HG03108 (cell line): ENCODE results near the gene CYBRD1.

Experiments used
- ATAC-seq: cut with Tn5 transposase; IDR thresholded peaks from one replicate; pipeline ENCODE4 v1.9.1; 2021; ENCODE audit warnings: moderate library complexity; ENCODE audit not compliant: unreplicated experiment

CYBRD1 gene

DNA sequence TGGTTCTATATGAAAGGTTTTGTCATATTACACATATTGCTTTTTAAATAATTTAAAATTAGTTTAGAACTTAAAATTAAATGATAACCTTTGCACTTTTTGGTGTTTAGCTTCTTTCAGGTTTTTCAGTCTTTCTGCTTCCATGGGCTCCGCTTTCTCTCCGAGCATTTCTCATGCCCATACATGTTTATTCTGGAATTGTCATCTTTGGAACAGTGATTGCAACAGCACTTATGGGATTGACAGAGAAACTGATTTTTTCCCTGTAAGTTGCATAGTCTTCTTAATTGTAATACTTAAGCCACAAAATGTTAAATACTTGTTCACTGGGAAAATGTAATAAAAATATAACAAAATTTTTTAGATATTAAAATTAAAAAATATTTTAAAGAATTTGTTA lies 31.0 kb downstream of the CYBRD1 start:
- ATAC-seq, result no peak

GRCh38 chr2:171553858-171554257 lies 31.6 kb downstream of the CYBRD1 start:
- no peak for ATAC-seq

DNA sequence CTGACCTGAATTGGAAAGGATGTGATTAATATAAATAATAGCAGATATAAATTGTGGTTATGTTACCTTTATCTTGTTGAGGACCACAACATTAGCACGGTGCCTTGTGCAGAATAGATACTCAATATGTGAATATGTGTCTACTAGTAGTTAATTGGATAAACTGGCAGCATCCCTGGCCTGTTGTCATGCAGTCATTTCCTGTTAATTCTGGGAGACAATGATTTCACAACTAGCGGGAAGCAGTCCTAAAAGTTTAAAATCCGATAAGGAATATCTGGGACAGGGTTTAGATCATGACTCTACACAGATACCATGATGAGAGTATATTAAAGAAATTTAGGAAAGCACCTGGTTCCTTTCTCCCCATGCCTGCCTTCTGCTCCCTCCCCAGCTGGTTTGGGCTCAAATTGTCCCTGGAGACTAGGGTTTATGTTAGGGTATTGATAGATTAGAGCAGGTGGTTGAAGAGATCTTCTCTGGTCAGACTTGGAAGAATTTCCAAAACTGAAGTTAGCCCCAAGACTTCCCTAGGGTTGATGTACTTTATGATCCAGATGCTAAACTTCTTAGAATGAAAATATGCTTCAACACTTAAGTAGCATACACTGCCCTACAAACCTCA lies 32.8 kb downstream of the CYBRD1 start:
- no peak for ATAC-seq

- no peak for ATAC-seq
Observed at GRCh38 chr2:171557363-171557762, 35.1 kb downstream of the CYBRD1 start.

GRCh38 chr2:171563301-171563700 lies 41.0 kb downstream of the CYBRD1 start:
- ATAC-seq, result no peak

DNA sequence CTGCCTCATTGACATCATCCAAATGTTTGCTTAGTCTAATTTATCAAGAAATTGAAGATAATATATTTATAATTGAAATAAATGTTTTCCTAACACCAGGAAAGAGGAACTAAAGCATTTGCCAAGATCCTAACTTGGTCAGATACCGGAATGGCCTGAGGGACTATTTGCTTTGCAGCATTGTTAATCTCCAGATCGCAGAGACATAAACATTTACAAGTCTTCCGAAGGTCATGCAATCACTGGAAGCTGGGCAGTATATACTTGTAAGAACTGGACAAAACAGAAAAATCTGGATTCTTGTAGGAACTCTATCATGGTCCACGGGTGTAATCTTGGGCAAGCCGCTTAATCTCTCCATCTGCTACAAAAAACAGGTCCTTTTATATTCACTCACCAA lies 42.2 kb downstream of the CYBRD1 start:
- no peak for ATAC-seq

DNA sequence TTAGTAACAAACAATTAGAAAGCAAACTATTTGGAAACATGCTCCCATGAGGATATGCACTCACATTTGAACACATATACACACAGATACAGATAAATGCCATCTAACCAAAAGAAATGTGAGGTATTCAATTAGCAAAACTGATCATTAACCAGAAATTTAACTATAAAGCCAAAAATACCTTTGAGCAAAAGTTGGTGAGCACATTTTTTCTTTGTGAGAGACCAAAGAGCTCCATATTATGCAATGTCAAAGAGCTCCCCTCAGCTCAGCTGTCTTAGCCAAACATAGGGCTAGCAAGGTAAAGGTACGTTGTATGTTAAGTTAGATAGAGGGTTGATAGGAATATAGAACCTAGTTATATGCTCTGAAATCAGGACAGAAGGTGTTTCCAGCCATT lies 43.8 kb downstream of the CYBRD1 start:
- no peak for ATAC-seq

GRCh38 chr2:171566753-171567152 lies 44.5 kb downstream of the CYBRD1 start:
- no peak for ATAC-seq

DNA sequence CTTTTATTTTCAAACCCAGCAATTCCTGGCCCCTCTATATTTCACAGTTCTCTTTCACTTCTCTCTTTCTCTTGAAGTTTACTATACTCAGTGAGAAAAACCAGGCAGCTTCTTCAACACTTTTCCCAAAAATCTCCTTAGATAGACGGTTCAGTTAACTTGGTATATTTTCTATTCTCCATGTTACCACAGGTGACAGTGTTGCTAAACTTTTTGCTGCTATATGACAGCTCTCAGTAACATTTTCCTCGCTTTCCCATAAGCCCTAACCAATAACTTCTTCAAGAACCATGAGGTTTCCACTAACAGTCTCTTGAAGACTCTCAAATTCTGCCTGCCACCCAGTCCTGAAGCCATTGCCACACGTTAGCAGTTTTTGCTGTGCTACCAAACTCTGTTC lies 45.8 kb downstream of the CYBRD1 start:
- ATAC-seq, result no peak

DNA sequence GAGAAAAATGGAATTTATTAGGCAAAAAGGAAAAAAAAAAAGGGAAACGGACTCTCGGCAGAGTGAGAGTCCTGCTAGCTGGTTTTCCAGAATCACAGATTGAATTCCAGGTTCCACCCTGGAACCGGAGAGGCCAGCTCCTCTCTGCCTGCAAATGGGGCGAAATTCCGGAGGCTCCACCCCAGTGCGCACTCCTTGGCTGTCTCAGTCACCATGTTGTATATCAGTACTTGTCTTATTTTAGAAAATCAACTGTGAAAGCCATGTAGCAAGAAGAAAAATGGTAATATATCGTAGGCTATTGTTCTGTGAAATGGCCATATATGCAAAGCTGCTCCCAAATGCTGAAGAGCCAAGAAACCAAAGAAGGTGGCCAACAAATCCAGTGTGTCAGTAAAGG lies 49.4 kb downstream of the CYBRD1 start:
- no peak for ATAC-seq

DNA sequence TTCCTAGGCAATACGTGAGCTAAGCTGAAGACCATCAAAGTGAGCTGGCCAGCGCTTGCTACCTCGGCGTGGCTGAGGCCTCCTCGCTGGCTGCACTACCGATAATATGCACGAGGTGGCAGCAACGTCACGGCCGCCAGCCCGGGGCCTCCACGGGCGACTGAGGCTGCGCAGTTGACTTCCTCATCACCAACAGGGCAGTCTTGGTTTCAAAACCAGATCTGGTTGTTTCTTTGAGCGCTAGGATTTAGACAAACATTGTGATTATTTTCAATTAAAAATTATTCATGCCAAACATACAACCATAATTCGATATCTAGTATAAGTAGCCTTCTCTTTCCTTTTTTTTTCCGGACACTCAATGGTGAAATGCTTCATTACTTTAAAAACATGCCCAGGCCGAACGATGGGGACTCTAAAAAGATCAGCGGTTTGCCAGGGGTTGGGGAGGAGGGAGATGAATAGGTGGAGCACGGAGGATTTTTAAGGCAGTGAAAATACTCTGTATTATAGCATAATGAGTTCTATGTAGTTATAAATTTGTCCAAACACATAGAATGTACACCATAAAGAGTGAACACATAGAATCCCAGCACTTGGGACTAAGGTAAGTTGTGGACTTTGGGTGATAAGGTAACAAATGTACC lies 52.0 kb downstream of the CYBRD1 start:
- peak; percentile 91 for ATAC-seq

DNA sequence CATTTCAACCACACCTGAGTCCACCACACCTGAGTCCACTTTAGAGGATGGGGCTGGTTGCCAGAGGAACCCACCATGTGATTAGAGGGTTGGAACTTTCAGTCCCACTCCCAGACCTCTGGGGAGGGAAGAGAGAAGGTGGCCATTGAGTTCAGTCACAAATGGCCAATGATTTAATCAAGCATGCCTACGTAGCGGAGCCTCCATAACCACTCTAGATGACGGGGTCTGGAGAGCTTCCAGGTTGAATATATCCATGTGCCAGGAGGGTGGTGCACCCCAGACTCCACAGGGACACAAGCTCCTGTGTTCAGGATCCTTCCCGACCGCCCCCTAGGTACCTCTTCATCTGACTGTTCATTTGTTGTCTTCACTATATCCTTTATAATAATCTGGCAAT lies 53.3 kb downstream of the CYBRD1 start:
- no peak for ATAC-seq

DNA sequence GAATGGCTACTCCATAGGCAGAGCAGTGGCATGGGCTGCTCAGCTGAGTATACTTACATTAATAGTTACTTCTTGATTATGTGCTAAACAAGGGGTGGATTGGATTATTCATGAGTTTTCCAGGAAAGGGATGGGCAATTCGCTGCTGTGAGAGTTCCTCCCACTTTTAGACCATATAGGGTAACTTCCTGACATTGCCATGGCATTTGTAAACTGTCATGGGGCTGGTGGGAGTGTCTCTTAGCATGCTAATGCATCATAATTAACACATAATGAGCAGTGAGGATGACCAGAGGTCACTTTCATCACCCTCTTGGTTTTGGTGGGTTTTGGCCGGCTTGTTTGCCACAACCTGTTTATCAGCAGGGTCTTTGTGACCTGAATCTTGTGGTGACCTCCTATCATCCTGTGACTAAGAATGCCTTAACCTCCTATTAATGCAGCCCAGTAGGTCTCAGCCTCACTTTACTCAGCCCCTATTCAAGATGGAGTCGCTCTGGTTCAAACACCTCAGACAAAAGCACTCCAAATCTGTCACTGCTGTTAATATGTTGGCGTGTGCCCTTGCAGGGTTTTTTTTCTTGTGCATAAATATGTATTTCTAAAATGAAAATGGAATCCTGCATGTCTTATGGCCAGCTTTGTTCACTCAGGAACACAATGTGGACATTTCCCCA lies 56.0 kb downstream of the CYBRD1 start:
- no peak for ATAC-seq

GRCh38 chr2:171579481-171579880 lies 57.2 kb downstream of the CYBRD1 start:
- no peak for ATAC-seq

DNA sequence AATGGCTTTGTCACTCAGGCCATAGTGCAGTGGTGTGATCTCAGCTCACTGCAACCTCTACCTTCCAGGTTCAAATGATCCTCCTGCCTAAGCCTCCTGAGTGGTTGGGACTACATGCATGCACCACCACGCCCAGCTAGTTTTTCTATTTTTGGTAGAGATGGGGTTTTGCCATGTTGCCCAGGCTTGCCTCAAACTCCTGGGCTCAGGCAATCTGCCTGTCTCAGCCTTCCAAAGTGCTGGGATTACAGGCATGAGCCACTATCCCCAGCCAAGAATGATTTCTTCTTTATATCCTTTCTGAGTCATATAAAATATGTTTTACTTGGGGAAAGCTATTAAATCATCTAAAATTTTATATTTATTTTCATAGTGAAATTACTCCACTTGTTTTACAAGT lies 61.3 kb downstream of the CYBRD1 start:
- no peak for ATAC-seq

DNA sequence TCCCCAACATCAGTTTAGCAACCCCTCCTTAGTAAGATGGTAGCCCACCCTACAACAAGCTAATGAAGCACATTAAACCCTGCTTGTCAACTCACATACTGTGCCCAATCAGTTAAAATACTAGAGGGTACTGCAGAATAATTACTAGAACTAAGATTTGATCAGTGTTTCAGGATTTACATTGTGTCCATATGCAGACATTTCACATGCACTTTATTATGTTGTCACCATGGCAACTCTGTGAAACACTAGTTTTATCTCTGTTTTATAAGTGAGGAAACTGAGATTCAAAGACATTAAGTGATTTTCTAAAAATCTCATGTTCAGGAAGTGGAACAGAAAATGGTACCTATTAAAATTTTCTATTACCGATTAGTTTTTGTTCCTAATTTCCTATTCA lies 61.7 kb downstream of the CYBRD1 start:
- no peak for ATAC-seq

- no peak for ATAC-seq
Observed at GRCh38 chr2:171587132-171587531, 64.9 kb downstream of the CYBRD1 start.

GRCh38 chr2:171587567-171587966 lies 65.3 kb downstream of the CYBRD1 start:
- ATAC-seq, result no peak

DNA sequence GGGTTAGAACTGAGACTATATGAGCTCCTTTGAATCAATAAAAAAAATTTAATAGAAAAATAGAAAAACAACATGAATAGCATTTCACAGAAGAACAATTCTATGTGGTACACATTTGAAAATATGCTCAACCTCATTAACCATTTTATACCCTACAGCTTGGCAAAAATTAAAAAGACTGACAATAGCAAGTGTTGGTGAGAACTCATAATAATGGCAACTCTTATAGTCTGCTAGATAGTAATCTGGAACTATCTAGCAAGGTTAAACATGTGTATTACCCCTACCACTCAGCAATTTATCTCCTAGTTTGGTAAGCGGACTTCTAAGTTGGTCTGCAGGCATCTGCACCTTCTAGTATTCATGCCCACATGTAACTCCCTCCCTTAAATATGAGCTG lies 67.8 kb downstream of the CYBRD1 start:
- ATAC-seq, result no peak

DNA sequence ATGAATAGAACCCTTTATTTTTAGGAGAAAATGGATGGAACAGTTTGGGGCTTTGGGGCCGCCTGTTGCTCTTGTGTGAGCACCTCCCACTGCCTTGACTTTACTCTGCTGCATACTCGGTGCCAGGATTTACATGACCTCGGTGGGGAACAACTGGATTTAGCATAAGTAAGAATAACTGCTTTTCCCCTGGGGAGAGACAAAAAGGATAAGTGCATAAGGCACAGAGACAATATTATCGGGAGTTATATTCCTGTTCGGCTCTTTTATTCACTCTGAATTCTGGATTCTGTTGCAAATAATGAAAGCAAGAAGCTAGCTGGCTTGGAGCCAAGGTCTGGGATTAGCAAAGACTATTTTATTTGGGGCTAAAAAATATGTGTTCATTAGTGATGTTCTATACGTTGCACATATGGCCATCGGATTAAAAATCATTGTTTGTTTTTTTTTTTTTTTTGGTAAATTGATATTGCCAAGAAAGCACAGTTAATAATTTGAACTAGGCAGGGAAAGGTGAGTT lies 69.8 kb downstream of the CYBRD1 start:
- ATAC-seq, result no peak

DNA sequence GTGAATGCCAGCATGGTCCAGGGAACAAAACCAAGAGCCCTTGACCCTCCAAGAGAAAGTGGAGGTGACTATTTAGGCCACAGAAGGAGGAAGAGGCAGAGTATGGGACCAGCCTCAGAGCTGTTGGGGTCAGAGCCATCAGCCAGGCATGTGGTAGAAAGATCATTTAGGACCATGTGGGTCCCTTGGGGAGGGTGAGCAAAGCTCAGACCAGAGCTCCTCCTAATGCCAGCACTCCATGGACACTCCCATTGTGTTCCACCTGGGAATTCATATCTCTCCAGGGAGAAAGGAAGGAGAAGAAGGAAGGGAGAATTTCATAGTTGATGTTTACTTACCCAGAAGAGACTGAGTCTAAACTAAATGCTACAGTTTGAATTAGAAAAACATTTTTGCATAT lies 73.2 kb downstream of the CYBRD1 start:
- no peak for ATAC-seq

DNA sequence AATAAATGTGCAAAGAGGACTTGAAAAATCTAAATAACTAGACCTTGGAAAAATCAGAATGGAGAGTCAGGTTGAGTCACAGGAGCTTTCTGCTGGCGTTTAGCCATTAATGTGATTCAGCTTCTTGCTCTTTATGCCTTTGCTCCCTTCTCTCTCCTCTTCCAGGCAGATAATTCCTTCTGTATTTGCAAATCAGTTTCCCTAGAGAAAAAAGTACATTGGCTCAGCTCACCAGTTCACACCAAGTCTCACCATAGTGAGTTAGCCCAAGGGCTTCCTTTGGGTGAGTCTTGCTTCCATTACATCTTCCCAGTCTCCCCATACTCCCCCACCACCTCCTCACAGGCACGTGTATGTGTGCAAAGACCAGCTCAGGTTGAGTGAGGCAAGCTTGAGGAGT lies 73.6 kb downstream of the CYBRD1 start:
- ATAC-seq, result no peak
